SU-DHL-6 (cell line): ENCODE measurements around the gene WDCP.

Source experiments
- H2AFZ ChIP-seq: fragments of 200-600 bp; sonication (generic); 2 replicates; pipeline ENCODE4 v1.6.1; 2014; ENCODE audit warnings: low read depth, mild to moderate bottlenecking, moderate library complexity, mixed read lengths, antibody characterized with exemption, low read length; ENCODE audit not compliant: severe bottlenecking
- H3F3A ChIP-seq: fragments of 200-600 bp; shearing (Covaris generic); 2 replicates; pipeline ENCODE4 v1.6.0; 2016; ENCODE audit warnings: antibody characterized with exemption, mild to moderate bottlenecking; ENCODE audit not compliant: insufficient read depth
- H3K27ac ChIP-seq: fragments of 200-600 bp; sonication (generic); 2 replicates; pipeline ENCODE4 v1.5.1; 2016; ENCODE audit warnings: low read depth, mild to moderate bottlenecking, low read length, moderate library complexity, mixed read lengths
- H3K27me3 ChIP-seq: fragments of 200-600 bp; sonication (generic), shearing (Covaris generic); 2 replicates; pipeline ENCODE4 v1.6.0; 2014; ENCODE audit warnings: mild to moderate bottlenecking, low read length
- H3K36me3 ChIP-seq: fragments of 200-600 bp; sonication (generic); 2 replicates; pipeline ENCODE4 v1.6.1; 2014; ENCODE audit warnings: mild to moderate bottlenecking, low read length, mixed read lengths
- H3K4me2 ChIP-seq: fragments of 300-600, 200-600 bp; shearing (Covaris generic), sonication (generic); 2 replicates; pipeline ENCODE4 v1.6.0; 2014; ENCODE audit warnings: low read length, low read depth, mild to moderate bottlenecking; ENCODE audit not compliant: poor library complexity, severe bottlenecking
- H3K4me3 ChIP-seq: fragments of 200-600 bp; sonication (generic); 2 replicates; pipeline ENCODE4 v1.5.1; 2014; ENCODE audit warnings: antibody characterized with exemption, low read length, mild to moderate bottlenecking, mixed read lengths; ENCODE audit not compliant: insufficient read depth, poor library complexity, severe bottlenecking
- H3K79me2 ChIP-seq: fragments of 200-600 bp; sonication (generic); 2 replicates; pipeline ENCODE4 v1.6.1; 2014; ENCODE audit warnings: mild to moderate bottlenecking, low read length, moderate library complexity; ENCODE audit not compliant: insufficient read depth
- H3K9ac ChIP-seq: fragments of 200-600 bp; sonication (generic); 2 replicates; pipeline ENCODE4 v1.7.0; 2014; ENCODE audit warnings: mild to moderate bottlenecking, low read length
- H3K9me2 ChIP-seq: fragments of 200-600 bp; sonication (generic); replicated peaks from 2 replicates; pipeline ENCODE4 v1.6.1; 2014; ENCODE audit warnings: low read length; ENCODE audit not compliant: insufficient read depth
- H3K9me3 ChIP-seq: fragments of 200-600 bp; sonication (generic); 2 replicates; pipeline ENCODE4 v1.6.1; 2014; ENCODE audit warnings: low read length, mixed read lengths; ENCODE audit not compliant: insufficient read depth
- H4K20me1 ChIP-seq: fragments of 200-600 bp; sonication (generic); 2 replicates; pipeline ENCODE4 v1.6.1; 2014; ENCODE audit warnings: low read depth, mild to moderate bottlenecking, antibody characterized with exemption, low read length, moderate library complexity, mixed read lengths
- CTCF ChIP-seq: fragments of 200-600 bp; sonication (generic); IDR thresholded peaks from one replicate; pipeline ENCODE4 v1.5.1; 2017; ENCODE audit warnings: antibody characterized with exemption, mild to moderate bottlenecking, low read length, moderate library complexity; ENCODE audit not compliant: insufficient read depth, poor library complexity, severe bottlenecking
- EZH2phosphoT487 ChIP-seq: fragments of 200-600 bp; sonication (generic), shearing (Covaris generic); conservative IDR thresholded peaks from 2 replicates; pipeline ENCODE4 v1.6.1; 2018; ENCODE audit warnings: mild to moderate bottlenecking, antibody characterized with exemption, low read length, moderate library complexity, mixed read lengths

The WDCP gene

GRCh38 chr2:24087032-24087431 lies 39.8 kb upstream of the WDCP start:
- H3K4me2 ChIP-seq = no peak overlapping the region
- H2AFZ ChIP-seq = no peak overlapping the region
- H3K4me3 ChIP-seq = no peak overlapping the region
- H3K9ac ChIP-seq = no peak overlapping the region
- no peaks in the 10 kb centered on the region for H3K79me2 ChIP-seq
- H3K27ac ChIP-seq = no peak overlapping the region
- H3K9me3 ChIP-seq = no peaks in the 10 kb centered on the region
- H3K9me2 ChIP-seq = no peaks in the 10 kb centered on the region
- no peak for TF ChIP-seq EZH2phosphoT487
- no peak for TF ChIP-seq CTCF
- H4K20me1 ChIP-seq = no peaks in the 10 kb centered on the region
- H3K27me3 ChIP-seq = no peaks in the 10 kb centered on the region
- no peaks in the 10 kb centered on the region for H3K36me3 ChIP-seq
- peaks cover 6% of the 10 kb centered on the region; the same call in 1 of the 2 replicates for H3F3A ChIP-seq

DNA sequence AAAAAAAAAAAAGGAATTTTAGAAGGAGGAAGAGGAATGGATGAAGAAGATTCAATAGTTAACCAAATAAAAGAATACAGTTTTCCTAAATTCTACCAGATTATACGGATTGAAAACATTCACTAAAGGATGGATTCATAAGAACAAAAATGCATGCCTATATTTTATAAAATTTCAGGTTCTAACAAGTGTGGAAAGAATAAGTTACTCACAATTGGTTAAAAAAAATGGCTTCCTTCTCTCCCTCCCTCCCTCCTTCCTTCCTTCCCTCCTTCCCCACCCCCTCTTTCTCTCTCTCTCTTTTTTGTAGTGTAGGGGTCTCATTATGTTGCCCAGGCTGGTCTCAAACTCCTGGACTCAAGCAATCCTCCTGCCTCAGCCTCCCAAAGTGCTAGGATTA lies 39.0 kb upstream of the WDCP start:
- Histone ChIP-seq H3K9ac (no peak overlapping the region), H4K20me1 (no peaks in the 10 kb centered on the region), H3K9me3 (no peaks in the 10 kb centered on the region), H3K9me2 (no peaks in the 10 kb centered on the region), H3K27me3 (no peaks in the 10 kb centered on the region), H3K27ac (no peak overlapping the region), H3F3A (peaks cover 6% of the 10 kb centered on the region; the same call in 1 of the 2 replicates), H3K4me3 (no peak overlapping the region), H3K79me2 (no peaks in the 10 kb centered on the region), H3K36me3 (no peaks in the 10 kb centered on the region), H2AFZ (no peak overlapping the region), H3K4me2 (no peak overlapping the region)
- TF ChIP-seq CTCF (no peak), EZH2phosphoT487 (no peak)

GRCh38 chr2:24085200-24085489 lies 38.0 kb upstream of the WDCP start:
- Histone ChIP-seq H3K9me3 (no peaks in the 10 kb centered on the region), H3K9me2 (no peaks in the 10 kb centered on the region), H3K27me3 (no peaks in the 10 kb centered on the region), H3F3A (peaks cover 6% of the 10 kb centered on the region; the same call in 1 of the 2 replicates), H3K9ac (peak overlapping the region; percentile 64), H3K36me3 (no peaks in the 10 kb centered on the region), H4K20me1 (no peaks in the 10 kb centered on the region), H3K4me3 (peak overlapping the region; percentile 53), H3K4me2 (peak overlapping the region; percentile 63), H2AFZ (peak overlapping the region; percentile 76), H3K79me2 (no peaks in the 10 kb centered on the region), H3K27ac (no peak overlapping the region)
- TF ChIP-seq EZH2phosphoT487 = no peak
- no peak for TF ChIP-seq CTCF
